Measurements from ENCODE around the gene APIP.

Gene APIP

GRCh38 chr11:34863048-34863447 is 53.1 kb downstream of the APIP start:
- Histone ChIP-seq H4K20me1 (ENCODE audit: insufficient read depth, low read length) (no peaks in the 10 kb centered on the region), H3K4me1 (ENCODE audit: low read length) (peaks cover 20% of the 10 kb centered on the region), H2AFZ (ENCODE audit: low read length) (no peak overlapping the region), H3K9me2 (replicated peaks; ENCODE audit: insufficient read depth, low read length) (no peaks in the 10 kb centered on the region), H3K4me2 (ENCODE audit: low read depth, low read length) (no peak overlapping the region), H3F3A (ENCODE audit: insufficient read depth, low read length) (peaks cover 18% of the 10 kb centered on the region), H3K9me3 (replicated peaks; ENCODE audit: insufficient read depth, low read length) (no peaks in the 10 kb centered on the region), H3K27me3 (replicated peaks; ENCODE audit: insufficient read depth, low read length) (no peaks in the 10 kb centered on the region), H3K79me2 (ENCODE audit: low read length) (no peaks in the 10 kb centered on the region), H3K36me3 (replicated peaks; ENCODE audit: insufficient read depth, low read length) (no peaks in the 10 kb centered on the region), H3K27ac (ENCODE audit: low read length) (no peak overlapping the region), H3K4me3 (ENCODE audit: low read length) (no peak overlapping the region), H3K9ac (ENCODE audit: low read length) (no peak overlapping the region)
- TF ChIP-seq EZH2 (optimal IDR thresholded peaks at IDR 0.05; ENCODE audit: low read depth, low read length) (no peak), CTCF (IDR thresholded peaks at IDR 0.05; ENCODE audit: low read length) (no peak), EZH2phosphoT487 (IDR thresholded peaks at IDR 0.05; ENCODE audit: low read length) (no peak)
- no peak for DNase-seq

GRCh38 chr11:34860518-34860917 is 55.7 kb downstream of the APIP start:
- H3F3A ChIP-seq (ENCODE audit: insufficient read depth, low read length) = peaks cover 18% of the 10 kb centered on the region
- DNase-seq = no peak
- H3K4me1 ChIP-seq (ENCODE audit: low read length) = peaks cover 23% of the 10 kb centered on the region
- H2AFZ ChIP-seq (ENCODE audit: low read length) = no peak overlapping the region
- no peak overlapping the region for H3K4me3 ChIP-seq (ENCODE audit: low read length)
- H3K9me2 ChIP-seq (replicated peaks; ENCODE audit: insufficient read depth, low read length) = no peaks in the 10 kb centered on the region
- no peak for TF ChIP-seq EZH2phosphoT487 (IDR thresholded peaks at IDR 0.05; ENCODE audit: low read length)
- no peak for TF ChIP-seq CTCF (IDR thresholded peaks at IDR 0.05; ENCODE audit: low read length)
- peak overlapping the region; percentile 81 for H3K27ac ChIP-seq (ENCODE audit: low read length)
- H3K9ac ChIP-seq (ENCODE audit: low read length) = peak overlapping the region; percentile 44
- H3K36me3 ChIP-seq (replicated peaks; ENCODE audit: insufficient read depth, low read length) = no peaks in the 10 kb centered on the region
- H4K20me1 ChIP-seq (ENCODE audit: insufficient read depth, low read length) = no peaks in the 10 kb centered on the region
- peak overlapping the region; percentile 20 for H3K4me2 ChIP-seq (ENCODE audit: low read depth, low read length)
- no peaks in the 10 kb centered on the region for H3K79me2 ChIP-seq (ENCODE audit: low read length)
- H3K9me3 ChIP-seq (replicated peaks; ENCODE audit: insufficient read depth, low read length) = no peaks in the 10 kb centered on the region
- H3K27me3 ChIP-seq (replicated peaks; ENCODE audit: insufficient read depth, low read length) = no peaks in the 10 kb centered on the region

GRCh38 chr11:34860034-34860433 is 56.1 kb downstream of the APIP start:
- DNase-seq = peak; percentile 92

More at GRCh38 chr11:34860034-34860433, 56.1 kb downstream of the APIP start:
- Histone ChIP-seq H3K4me3 (ENCODE audit: low read length) (no peak overlapping the region), H3K36me3 (replicated peaks; ENCODE audit: insufficient read depth, low read length) (no peaks in the 10 kb centered on the region), H2AFZ (ENCODE audit: low read length) (no peak overlapping the region), H3K9me3 (replicated peaks; ENCODE audit: insufficient read depth, low read length) (no peaks in the 10 kb centered on the region), H4K20me1 (ENCODE audit: insufficient read depth, low read length) (no peaks in the 10 kb centered on the region), H3K9ac (ENCODE audit: low read length) (peak overlapping the region; percentile 44), H3K4me1 (ENCODE audit: low read length) (peaks cover 23% of the 10 kb centered on the region), H3K27ac (ENCODE audit: low read length) (peak overlapping the region; percentile 81), H3F3A (ENCODE audit: insufficient read depth, low read length) (peaks cover 18% of the 10 kb centered on the region), H3K79me2 (ENCODE audit: low read length) (no peaks in the 10 kb centered on the region), H3K27me3 (replicated peaks; ENCODE audit: insufficient read depth, low read length) (no peaks in the 10 kb centered on the region), H3K9me2 (replicated peaks; ENCODE audit: insufficient read depth, low read length) (no peaks in the 10 kb centered on the region), H3K4me2 (ENCODE audit: low read depth, low read length) (peak overlapping the region; percentile 27)
- TF ChIP-seq EZH2phosphoT487 (IDR thresholded peaks at IDR 0.05; ENCODE audit: low read length) (no peak), CTCF (IDR thresholded peaks at IDR 0.05; ENCODE audit: low read length) (no peak), EZH2 (optimal IDR thresholded peaks at IDR 0.05; ENCODE audit: low read depth, low read length) (no peak)
